ENCODE results near the gene ZNF827. TPM values are rescaled to one million over a fixed set of nuclear protein-coding genes. Genes with fewer than 3 reads are reported as not detected.

Gene ZNF827
- total RNA-seq, 4 donors from 2014 or later: 23.9 to 52.3 (median 29.3) TPM

DNA sequence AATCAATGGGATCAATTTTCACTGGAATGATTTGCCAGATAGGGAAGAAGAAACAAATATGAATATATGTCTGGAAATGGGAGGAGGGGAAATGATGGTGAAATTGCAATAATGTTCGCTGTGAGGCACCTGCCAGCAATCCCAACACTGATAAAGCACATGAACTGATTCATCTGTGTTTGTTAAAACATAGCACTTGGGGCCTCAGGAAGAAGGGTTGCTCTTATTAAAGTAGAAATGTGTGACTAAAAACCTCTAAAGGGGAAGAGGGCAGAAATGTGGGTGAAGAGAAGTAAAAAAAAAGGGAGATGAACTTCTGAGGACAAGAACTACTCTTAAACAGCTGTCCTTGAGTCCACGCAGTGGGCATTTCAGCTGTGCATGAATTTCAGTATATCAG lies 157.3 kb downstream of the ZNF827 start:
- intact Hi-C loops (cut with DNase I): no loop called here
- H3K27ac ChIP-seq: no peak overlapping the region
- H3K4me1 ChIP-seq: peaks cover 14 to 25% of the 10 kb centered on the region in 2 donors
- no peaks in the 10 kb centered on the region for H3K36me3 ChIP-seq
- WGBS, 2 donors: 84 to 95% methylated on average over 2 of the region's 2 CpGs
- TF ChIP-seq, protein P1, sequence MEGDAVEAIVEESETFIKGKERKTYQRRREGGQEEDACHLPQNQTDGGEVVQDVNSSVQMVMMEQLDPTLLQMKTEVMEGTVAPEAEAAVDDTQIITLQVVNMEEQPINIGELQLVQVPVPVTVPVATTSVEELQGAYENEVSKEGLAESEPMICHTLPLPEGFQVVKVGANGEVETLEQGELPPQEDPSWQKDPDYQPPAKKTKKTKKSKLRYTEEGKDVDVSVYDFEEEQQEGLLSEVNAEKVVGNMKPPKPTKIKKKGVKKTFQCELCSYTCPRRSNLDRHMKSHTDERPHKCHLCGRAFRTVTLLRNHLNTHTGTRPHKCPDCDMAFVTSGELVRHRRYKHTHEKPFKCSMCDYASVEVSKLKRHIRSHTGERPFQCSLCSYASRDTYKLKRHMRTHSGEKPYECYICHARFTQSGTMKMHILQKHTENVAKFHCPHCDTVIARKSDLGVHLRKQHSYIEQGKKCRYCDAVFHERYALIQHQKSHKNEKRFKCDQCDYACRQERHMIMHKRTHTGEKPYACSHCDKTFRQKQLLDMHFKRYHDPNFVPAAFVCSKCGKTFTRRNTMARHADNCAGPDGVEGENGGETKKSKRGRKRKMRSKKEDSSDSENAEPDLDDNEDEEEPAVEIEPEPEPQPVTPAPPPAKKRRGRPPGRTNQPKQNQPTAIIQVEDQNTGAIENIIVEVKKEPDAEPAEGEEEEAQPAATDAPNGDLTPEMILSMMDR (IDR thresholded peaks at IDR 0.05): no peak
- no peak for DNase-seq
- H3K27me3 ChIP-seq: no peaks in the 10 kb centered on the region
- no peaks in the 10 kb centered on the region for H3K9me3 ChIP-seq
- H3K4me3 ChIP-seq (replicated peaks in 1 of 3): no peak overlapping the region

DNA sequence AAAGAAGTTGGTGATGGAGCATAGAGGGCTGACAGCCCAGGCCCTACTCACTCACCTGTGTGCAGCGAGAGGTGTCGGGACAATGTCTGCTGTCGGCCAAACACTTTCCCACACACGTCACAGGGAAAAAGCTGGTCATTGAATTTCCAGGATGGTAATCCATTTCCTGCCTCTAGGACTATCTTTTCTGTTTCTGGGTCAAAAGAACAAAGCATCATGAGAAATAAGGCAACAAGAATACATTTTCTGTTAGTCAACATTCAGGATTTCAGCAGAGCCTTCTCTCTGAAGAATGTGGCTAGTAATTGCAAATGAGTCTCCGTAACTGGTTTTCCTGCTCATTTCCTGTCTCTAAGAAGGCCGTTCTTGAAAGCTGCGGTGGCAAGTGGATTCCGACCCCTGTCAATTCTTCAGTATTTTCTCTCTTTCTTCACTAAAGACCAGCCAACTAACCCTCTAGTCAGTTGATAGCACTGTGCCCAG lies 159.3 kb downstream of the ZNF827 start:
- Histone ChIP-seq H3K4me3 (replicated peaks in 1 of 3) (no peak overlapping the region), H3K27me3 (no peaks in the 10 kb centered on the region), H3K4me1 (peaks cover 11 to 15% of the 10 kb centered on the region in 2 donors), H3K27ac (peak overlapping the region in 1 of 3 donors; percentile 59), H3K9me3 (no peaks in the 10 kb centered on the region), H3K36me3 (peaks cover 0 to 3% of the 10 kb centered on the region in 2 donors)
- TF ChIP-seq, protein P1 (IDR thresholded peaks at IDR 0.05): no peak
- TF ChIP-seq POLR2A (IDR thresholded peaks at IDR 0.05): no peak
- intact Hi-C loops (cut with DNase I): no loop called here
- WGBS, 2 donors: 80 to 88% methylated on average over 8 of the region's 8 CpGs
- no peak for DNase-seq

DNA sequence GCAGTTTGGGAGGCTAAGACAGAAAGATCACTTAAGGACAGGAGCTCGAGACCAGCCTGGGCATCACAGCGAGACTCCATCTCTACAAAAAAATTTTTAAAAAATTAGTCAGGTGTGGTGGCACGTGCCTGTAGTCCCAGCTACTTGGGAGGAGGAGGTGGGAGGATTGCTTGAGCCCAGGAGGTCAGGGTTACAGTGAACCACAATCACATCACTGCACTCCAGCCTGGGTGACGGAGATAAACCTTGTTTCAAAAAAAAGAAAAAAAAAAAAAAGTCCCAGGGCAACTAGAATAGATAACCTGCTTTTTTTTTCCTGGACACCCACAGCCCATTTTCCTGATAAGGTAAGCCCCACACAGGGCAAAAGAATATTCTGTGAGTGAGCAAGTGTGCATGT lies 162.4 kb downstream of the ZNF827 start:
- no peak overlapping the region for H3K4me3 ChIP-seq (replicated peaks in 1 of 3)
- H3K36me3 ChIP-seq: peaks cover 0 to 3% of the 10 kb centered on the region in 2 donors
- TF ChIP-seq POLR2A (IDR thresholded peaks at IDR 0.05): no peak
- TF ChIP-seq, protein P1 (IDR thresholded peaks at IDR 0.05): no peak
- no peaks in the 10 kb centered on the region for H3K9me3 ChIP-seq
- DNase-seq: no peak
- H3K27me3 ChIP-seq: no peaks in the 10 kb centered on the region
- peaks cover 21 to 23% of the 10 kb centered on the region in 2 donors for H3K4me1 ChIP-seq
- intact Hi-C loops (cut with DNase I): no loop called here
- peak overlapping the region in 1 of 3 donors; percentile 97 for H3K27ac ChIP-seq
- WGBS, 2 donors: 96 to 98% methylated on average over 4 of the region's 4 CpGs

GRCh38 chr4:145775406-145775805 lies 163.2 kb downstream of the ZNF827 start:
- no peaks in the 10 kb centered on the region for H3K9me3 ChIP-seq
- WGBS, 2 donors: 95 to 99% methylated on average over 3 of the region's 3 CpGs
- peaks cover 0 to 3% of the 10 kb centered on the region in 2 donors for H3K36me3 ChIP-seq
- H3K27ac ChIP-seq: peak overlapping the region in 1 of 3 donors; percentile 97
- peaks cover 21 to 23% of the 10 kb centered on the region in 2 donors for H3K4me1 ChIP-seq
- intact Hi-C loops (cut with DNase I): no loop called here
- DNase-seq: no peak
- no peak overlapping the region for H3K4me3 ChIP-seq (replicated peaks in 1 of 3)
- TF ChIP-seq, protein P1 (IDR thresholded peaks at IDR 0.05): no peak
- no peak for TF ChIP-seq POLR2A (IDR thresholded peaks at IDR 0.05)
- no peaks in the 10 kb centered on the region for H3K27me3 ChIP-seq

DNA sequence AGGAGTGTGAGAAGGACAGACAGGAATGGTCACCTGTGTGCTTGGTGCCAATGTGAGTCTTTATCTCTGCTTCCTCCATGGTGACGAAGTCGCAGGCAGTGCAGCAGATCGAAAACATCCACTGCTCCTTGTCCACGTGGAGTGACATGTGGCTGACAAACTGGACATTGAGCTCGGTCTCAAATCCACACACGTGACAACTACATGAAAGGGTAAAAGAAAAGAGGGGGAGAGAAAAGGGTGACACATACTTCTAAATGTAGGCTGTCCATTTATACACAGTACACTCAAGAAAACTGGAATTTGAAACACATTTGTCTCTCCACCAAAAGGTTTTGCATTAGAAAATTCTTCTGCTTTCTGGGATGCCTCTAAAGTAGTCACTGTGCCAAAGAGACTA lies 164.2 kb downstream of the ZNF827 start:
- intact Hi-C loops (cut with DNase I): no loop called here
- Histone ChIP-seq H3K36me3 (peaks cover 0 to 3% of the 10 kb centered on the region in 2 donors), H3K27me3 (no peaks in the 10 kb centered on the region), H3K27ac (peak overlapping the region; percentile 89 to 97 (median 91)), H3K4me3 (replicated peaks in 1 of 3) (no peak overlapping the region), H3K4me1 (peaks cover 21 to 22% of the 10 kb centered on the region in 2 donors), H3K9me3 (no peaks in the 10 kb centered on the region)
- no peak for DNase-seq
- no peak for TF ChIP-seq POLR2A (IDR thresholded peaks at IDR 0.05)
- TF ChIP-seq, protein P1 (IDR thresholded peaks at IDR 0.05): no peak
- WGBS, 2 donors: 97 to 99% methylated on average over 6 of the region's 6 CpGs

All from thyroid gland (tissue), 4 donors.